ENCODE data around the gene RAPSN.

RAPSN gene

DNA sequence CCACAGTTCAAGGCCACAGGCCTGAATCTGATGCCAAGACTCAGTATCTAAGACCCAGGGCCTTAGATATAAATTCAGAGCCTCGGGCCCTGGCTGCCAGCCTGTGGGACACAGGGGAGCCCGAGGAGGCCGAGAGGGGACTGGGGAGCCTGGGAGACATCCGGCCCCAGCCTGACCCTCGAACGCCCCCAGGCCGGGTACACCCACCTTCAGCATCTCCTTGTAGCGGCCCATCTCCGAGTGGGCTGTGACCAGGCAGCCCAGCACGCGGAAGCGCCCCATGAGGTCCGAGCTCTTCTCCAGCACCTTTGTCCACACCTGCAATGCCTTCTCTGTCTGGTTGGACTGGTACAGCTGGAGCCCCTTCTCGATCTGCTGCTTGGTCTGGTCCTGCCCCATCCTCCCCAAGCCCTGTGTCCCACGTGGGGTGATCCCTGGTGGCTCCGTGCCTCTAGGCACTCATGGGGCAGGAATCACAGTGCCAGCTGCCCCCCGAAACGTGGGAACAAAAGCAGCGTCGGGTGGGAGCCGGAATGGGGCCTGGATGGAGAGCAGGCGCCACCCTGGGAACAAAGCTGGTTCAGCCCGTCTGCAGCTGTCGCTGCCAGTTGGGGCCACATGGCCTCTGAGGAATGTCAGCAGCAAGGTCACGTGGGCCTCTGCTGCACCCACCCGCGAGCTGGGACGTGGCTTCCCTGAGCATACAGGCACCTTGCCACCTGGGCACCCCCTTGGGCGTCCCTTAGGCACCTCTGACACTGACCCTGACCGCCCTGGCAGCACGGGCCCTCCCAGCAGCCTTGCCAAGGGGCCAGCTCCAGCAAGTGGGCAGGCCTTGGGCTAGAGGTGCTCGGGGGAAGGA, at the start of gene RAPSN:
TSS of gene RAPSN (minus strand) at position 571 of the 862 bp plus-strand sequence. CDS start at position 399, 172 bp downstream.
- DNase-seq (ENCODE audit: low read depth in 2 of 3, low spot score in 1 of 3): no peak

DNA sequence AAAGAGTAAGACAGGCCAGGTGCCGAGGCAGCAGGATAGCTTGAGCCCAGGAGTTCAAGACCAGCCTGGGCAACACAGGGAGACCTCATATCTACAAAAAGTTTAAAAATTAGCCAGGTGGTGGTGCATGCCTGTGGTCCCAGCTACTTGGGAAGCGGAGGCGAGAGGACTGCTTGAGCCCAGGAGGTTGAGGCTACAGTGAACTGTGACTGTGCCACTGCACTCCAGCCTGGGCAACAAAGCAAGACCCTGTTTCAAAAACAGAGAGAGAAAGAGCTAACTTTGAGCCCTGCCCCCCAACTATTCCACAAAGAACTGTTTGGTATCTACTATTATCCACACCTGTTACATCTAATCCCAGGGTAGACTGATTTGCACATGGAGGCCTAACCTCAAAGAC, 49.2 kb upstream of the RAPSN start:
- no peak for DNase-seq (ENCODE audit: low read depth in 2 of 3, low spot score in 1 of 3)

DNA sequence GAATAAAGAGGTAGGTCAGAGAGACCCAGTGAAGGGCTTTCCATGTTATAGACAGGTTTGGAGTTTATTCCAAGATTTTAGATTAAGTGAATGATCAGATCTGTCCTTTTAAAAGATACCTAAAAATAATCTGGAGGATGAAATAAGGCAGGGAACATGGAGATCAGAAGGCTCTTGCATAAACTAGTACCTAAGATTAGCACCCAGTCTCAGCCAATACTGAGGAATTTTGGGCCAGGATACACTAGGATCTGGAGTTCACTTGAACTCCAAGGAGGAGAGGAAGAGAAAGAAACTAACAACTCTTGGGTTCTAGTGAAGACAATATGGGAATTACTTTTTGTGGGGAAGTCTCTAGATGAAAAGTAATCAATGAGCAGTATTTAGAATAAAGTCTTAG, 47.9 kb upstream of the RAPSN start:
- DNase-seq (ENCODE audit: low read depth in 2 of 3, low spot score in 1 of 3): no peak

DNA sequence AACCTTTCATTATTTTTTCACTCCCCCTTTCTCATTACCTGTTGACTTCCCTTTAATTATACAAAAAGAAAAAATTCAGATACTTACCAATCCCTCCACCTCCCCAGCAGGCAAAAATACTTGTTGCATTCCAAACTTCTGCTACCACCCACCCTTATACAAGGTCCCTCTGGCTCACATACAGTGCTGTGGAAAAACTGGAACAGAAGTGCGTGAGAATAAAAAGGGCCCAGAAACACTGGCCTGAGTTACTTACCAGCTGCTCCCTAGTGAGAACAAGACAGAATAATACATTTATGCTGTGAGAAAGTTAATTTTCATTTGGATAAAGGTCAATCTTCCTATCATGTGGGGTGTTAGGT, 46.9 kb upstream of the RAPSN start:
- no peak for DNase-seq (ENCODE audit: low read depth in 2 of 3, low spot score in 1 of 3)

DNA sequence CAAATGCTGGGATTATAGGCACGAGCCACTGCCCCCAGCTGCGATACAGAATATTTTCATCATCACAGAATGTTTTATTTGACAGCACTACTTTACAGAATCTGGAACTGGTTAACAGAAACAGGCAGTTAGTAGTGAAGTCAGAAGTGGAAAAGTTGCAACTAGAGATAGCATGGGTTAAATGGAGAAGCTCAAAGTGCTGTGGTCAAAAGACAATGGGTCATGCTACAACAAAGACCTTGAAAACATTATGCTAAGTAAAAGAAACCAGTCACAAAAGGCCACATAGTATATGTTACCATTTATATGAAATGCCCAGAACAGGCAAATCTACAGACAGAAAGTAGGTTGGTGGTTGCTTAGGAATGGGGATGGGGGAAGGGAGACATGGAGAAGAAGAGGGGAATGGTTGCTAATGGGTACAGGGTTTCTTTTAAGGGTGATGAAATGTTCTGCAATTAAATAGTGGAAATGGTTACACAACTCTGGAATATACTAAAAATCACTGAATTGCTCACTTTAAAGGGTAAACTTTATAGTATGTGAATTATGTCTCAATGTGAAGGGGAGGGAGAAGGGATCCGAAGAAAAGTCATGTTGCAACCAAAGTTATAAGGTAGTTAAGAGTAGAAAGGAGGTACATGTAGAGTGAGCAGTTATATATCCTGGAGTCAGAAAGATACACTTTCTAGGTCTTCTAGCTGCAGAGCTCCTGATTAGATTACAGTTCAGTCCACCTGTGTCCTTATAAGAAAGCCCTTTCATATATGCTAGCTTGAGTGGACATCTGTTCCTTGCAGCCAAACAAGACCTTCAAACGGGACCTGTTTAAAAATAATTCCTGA, 46.3 kb upstream of the RAPSN start:
- DNase-seq (ENCODE audit: low read depth in 2 of 3, low spot score in 1 of 3): no peak

DNA sequence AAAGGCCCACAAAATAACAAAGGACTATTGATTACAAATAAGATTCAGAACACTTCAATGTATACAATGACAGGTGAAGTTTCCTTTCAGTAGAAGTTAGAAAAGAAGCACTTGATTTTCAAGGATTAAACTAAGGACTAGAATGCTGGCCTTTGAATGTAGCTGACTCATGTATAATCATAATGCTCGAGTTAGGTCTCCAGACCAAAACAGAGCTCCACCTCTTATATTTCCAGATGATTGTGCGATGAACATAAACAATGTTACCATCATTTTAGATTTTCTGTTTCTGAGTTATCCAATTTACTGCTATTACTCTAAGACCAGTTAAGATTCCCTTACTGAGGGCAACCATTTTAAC, 40.4 kb upstream of the RAPSN start:
- no peak for DNase-seq (ENCODE audit: low read depth in 2 of 3, low spot score in 1 of 3)

DNA sequence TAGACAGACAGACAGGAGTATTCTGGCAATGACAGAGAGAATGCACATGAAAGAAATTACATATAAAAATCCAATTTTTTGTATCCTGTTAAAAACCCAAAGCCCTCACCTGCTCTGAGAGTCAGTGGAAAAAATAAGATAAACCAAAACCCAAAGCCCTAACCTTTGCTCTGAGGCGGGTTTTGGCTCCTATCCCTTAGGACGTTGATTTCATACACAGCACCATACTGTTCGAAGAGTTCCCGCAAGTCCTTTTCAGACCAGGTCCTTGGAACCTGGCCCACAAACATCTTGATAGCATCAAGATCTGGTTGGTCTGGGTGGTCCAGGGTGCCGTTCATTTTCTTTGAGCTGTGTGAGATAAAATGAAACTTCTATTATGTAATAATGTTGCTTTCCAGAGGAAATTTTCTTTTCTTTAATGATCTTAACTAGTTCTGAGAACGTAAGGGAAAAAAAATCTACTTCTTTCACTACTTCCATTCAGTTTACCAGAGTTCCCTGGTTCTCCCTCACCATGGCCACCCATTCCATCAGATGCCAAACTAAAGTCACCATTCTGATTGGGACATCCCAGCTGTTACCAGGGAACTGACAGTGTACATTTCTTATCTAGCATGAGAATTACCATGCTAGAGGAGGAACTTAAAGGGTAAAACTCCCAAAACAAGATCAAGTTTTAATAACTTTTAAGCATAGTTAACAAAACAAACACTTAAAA, 39.9 kb upstream of the RAPSN start:
- no peak for DNase-seq (ENCODE audit: low read depth in 2 of 3, low spot score in 1 of 3)

DNA sequence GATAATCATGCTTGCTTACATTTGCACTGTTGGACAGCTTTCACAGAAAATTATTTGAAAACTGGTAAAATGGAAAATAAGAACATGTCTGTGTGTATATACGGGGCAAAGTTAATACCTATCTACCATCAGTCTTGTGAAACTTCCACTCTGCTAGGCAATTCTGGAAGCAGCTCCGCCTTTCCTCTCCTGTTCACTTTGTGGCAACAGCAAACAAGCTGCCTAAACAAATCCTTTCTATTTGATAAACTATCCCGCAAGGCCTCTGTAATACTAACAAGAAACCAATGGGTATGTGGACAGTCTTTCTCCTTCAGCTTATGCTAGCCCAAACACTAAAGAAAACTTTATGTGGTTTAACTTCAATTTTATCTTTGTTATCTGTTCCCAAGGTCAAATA, 39.2 kb upstream of the RAPSN start:
- no peak for DNase-seq (ENCODE audit: low read depth in 2 of 3, low spot score in 1 of 3)

DNA sequence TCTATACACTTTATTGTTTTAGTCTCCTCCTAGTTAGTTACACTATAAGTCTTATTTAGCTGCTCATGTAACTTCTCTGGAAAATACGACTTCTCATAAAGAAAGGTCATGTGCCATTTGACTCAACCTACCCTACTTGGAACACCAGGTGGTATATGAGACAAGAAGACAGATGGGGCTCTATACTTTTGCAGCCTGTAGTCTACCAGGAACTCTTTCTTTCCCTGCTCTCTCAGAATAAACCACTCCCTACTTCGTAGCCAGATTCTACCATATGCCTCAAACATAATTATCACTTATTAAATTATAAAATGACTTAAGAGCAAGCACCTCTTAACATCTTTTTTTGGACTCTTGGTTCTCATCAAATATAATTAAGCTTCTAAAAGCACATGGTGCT, 38.5 kb upstream of the RAPSN start:
- DNase-seq (ENCODE audit: low read depth in 2 of 3, low spot score in 1 of 3): no peak

DNA sequence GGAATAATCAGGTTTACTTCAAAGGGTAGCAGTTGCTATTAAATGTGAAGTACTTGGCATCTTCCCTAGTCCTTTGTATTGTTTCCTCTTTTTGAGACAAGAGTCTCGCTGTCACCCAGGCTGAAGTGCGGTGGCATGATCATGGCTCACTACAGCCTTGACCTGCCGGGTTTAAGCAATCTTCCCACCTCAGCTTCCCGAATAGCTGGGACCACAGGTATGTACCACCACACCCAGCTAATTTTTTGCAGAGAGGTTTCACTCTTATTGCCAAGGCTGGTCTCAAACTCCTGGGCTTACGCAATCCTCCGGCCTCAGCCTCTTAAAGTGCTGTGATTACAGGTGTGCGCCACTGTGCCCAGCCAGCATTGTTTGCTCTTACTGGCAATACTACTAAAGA, 36.2 kb upstream of the RAPSN start:
- no peak for DNase-seq (ENCODE audit: low read depth in 2 of 3, low spot score in 1 of 3)

DNA sequence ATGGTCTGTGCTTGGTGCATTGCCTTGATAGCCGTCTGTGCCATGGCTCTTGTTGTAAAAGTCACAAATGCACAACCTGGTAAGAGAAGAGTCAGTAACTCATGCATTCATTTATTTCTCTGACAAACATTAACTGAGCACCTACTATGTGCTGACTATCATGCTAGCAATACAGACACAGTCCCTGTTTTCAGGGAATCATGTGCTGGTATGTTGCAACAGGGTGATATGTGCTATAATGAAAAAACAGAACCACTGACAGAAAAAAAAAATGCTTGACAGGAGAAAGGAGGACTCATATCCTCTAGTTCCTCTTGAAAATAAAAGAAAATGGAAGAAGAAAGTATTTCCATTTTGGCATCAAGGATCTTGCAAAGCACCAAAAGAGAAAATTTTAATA, 34.5 kb upstream of the RAPSN start:
- DNase-seq (ENCODE audit: low read depth in 2 of 3, low spot score in 1 of 3): no peak

DNA sequence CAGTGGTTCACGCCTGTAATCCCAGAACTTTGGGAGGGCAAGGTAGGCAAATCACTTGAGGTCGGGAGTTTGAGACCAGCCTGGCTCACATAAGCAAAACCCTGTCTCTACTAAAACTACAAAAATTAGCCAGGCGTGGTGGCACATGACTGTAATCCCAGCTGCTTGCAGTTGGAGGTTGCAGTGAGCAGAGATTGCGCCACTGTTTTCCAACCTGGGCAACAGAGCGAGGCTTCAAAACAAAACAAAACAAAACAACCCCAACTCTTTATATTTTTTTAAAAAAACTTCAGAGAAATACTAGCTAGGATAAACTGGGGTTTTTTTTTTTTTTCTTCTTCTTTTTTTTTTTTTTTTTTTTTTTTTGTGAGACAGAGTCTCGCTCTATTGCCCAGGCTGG, 31.8 kb upstream of the RAPSN start:
- DNase-seq (ENCODE audit: low read depth in 2 of 3, low spot score in 1 of 3): no peak

DNA sequence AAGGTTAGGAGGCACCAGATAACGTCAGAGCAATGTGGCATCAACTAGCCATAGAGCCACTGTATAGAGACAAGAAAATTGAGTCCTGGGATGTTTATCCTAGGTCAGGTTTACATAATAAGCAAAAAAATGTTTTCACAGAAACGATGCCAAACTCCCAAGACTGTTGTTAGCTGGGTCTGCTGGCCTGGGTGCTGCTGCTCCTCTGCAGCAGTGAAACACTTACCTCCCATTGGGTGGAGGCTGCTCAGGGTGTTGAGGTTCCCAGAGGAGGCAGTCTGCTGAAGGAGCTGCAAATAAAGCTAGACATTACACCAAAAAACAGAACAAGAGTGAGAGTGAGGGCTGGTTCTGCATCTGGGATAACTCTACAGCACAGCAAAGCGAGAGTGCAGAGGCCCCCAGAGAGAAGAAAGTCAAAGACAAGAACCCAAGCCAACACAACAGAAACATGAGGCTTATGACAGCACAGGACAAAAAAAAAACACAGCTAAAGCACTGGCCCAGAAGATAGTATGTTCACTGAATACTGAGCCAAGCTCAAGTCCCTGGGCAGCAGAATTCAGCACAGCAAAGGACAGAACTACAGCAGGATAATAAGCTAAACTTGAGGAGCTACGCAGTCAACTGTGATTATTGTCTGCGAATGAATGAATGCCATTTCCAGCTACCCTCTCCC, 29.9 kb upstream of the RAPSN start:
- no peak for DNase-seq (ENCODE audit: low read depth in 2 of 3, low spot score in 1 of 3)

DNA sequence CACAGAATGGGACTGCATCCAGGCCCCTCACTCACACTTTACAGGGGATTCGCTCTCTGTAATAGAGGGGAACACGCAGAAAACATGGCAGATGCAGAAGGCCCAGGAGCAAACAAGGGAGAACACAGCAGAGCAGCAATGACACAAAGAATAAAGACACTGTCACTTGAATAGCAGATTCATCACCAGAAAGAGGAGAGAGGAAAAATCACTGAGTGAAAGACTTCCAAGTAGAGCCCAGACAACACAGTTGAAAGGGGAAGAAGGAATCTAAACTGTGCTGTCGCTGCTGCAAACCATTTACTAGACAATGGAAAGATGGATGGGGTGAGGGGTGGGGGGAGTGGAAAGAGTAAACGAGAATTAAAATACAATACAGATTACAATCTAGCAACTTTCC, 28.8 kb upstream of the RAPSN start:
- no peak for DNase-seq (ENCODE audit: low read depth in 2 of 3, low spot score in 1 of 3)

DNA sequence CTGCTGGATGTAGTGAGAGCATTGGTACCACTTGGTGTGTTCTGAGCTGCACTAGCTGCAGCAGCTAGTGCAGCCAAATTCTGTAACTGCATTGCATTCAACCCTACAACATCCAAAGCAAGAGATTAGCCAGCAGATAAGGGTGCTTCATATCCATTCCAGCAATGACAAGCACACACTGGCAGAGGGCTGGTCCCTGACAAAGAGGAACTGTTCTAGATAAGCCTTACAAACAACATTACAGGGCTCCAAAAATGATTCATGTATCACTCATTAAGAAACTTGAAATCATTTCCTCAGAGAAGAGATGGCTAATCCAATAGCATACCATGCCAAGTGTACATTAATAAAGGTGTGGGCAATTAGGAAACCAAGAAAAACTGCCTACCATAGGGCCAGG, 28.4 kb upstream of the RAPSN start:
- no peak for DNase-seq (ENCODE audit: low read depth in 2 of 3, low spot score in 1 of 3)

DNA sequence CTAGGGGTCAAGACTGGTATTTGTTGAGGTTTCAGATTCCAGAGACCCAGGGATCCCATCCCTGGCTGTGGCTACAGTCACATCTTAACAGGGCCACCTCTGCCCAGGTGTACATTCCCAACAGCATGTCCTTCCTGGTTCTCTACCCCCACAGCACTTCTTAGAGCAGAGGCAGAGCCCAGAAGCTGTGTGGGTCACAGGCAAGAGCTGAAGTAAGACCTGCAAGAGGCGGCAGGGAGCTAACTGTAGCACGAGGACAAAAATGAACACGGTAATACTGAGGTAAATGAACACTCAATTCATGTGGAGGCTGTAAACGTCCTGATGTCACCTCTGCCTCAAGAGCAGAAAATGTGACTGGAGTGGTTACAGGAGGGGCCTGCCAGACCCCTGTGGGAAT, 21.7 kb upstream of the RAPSN start:
- no peak for DNase-seq (ENCODE audit: low read depth in 2 of 3, low spot score in 1 of 3)

DNA sequence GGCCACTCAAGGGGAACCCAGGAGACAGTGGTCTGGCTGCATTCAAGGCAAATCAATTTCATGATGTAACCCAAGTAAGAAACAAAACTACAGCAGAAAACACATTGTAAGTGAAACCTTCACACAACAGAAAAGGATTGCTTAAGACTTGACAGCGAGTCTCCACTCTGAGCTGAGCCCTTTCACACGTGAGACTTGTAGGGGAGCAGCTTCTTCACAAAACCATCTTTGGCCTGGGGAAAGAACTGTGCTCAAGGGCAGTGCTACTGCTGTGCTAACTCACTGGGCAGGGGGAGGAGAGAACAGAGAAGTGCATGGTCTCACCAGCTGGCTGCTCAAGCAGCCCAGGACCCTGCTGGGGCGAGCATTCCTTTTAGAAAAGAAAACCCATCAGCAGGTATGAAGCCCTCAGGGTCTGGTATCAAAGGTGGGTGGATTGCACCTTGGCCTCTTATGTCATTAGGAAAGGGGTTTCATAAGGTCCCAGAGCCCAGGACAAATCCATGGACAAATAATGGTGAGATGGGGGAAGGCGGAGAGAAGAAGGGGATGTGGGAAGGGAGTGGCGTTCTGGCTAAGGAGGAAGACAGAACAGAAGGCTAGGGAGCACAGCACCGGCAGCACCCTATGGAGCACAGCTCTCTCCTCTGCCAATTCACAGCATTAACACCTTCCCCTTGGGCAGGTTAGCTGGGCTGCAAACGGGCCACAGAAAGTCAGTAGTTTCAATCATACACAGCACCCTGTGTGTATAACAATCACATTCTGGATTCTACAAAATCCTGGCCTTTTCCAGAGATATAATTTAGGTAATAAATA, 20.6 kb upstream of the RAPSN start:
- DNase-seq (ENCODE audit: low read depth in 2 of 3, low spot score in 1 of 3): no peak

DNA sequence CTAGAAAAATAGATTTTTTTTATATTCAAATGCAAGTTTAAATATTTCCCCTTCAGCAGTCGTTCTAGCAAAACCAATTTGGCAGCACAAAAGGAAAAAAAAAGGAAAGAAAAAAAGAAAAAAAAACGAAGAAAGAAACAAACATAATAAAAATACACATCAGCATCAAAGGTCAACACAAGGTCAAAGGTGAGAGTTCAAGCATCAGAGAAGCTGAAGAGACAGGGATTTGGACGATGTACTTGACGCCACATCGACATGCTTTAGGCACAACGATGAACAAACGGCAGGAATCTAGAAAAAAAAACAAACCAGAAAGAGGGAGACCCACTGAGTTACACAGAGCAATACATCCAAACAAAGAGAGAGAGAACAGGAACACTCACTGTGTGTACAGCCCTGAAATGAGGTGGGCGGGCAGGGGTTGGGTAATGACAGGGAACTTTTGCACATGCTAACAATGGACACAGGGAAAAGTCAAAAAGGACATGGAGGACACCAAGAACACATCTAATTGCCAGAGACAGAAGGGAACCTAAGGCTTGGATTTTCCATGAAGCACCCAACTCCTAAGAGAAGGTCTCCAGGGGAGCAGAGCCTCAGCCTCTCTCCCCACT, 19.8 kb upstream of the RAPSN start:
- DNase-seq (ENCODE audit: low read depth in 2 of 3, low spot score in 1 of 3): no peak

DNA sequence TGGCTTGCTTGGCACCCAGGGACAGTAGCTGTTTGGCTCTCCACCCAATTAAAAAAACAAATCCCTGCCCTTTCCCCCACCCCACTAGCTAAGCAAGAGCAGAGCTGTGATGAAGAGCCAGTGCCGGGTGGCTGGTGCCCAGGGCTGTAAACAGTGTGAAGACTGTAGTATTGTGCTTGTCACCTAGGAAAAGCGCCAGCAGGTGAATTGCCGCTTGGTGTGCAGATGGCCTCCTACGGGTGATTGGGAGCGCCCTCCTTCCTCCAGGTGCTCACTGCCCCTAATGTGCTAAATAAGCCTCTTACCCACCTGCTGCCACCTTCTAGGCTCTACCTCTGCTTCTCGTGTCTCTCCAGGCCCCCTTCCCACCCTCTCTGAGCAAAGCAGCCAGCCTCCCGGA, 18.4 kb upstream of the RAPSN start:
- no peak for DNase-seq (ENCODE audit: low read depth in 2 of 3, low spot score in 1 of 3)

DNA sequence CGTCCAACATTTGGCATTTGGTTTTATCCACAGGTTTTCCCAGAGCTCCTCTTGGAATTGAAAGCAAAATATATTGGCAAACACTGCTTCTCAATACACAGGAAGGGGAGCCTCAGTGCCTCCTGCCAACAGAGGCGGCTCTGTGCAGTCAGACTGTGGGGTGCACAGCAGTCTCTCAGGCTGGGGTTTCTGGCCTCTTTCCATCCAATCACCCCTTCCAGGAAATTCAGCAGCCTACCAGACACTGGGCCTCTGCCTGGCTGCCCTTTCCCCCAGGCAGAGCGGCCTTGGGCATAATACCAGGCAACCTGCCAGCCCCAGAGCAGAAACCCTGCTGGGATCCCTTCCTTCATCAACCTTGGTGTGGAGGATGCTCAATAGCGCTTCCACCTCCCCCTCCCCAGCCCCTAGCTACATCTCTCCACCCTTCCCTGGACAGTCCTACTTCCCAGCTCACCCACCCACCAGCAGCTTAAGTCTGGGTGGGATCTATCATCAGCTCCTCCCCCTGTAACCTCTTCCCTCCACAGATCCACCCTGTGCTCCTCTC, 17.8 kb upstream of the RAPSN start:
- DNase-seq (ENCODE audit: low read depth in 2 of 3, low spot score in 1 of 3): no peak

Data from stimulated activated CD4-positive, alpha-beta T cell treated with anti-CD3 and anti-CD28 coated beads, Interleukin-12 subunit alpha, Interleukin-12 subunit beta, amount 100 ng/mL, for 48 hours (primary cell).